Skeletal muscle tissue (tissue), 4 donors: Measurements from ENCODE around the gene DACH2. TPM values are rescaled to one million over a fixed set of nuclear protein-coding genes. Genes with fewer than 3 reads are reported as not detected.
A peak's percentile ranks its signal among the peaks of the same experiment; 100 is the strongest.
"Not testable (repeated sequence)": the region's sequence is repeated elsewhere in the genome, so short reads cannot be mapped to it uniquely, and the experiment has no call there.

Experiments used
- H3K27ac ChIP-seq: one replicate; pipeline ENCODE4 v1.7.0; 2013; ENCODE audit warnings: mild to moderate bottlenecking, low read depth, low read length, inconsistent platforms
- H3K27me3 ChIP-seq, 3 donors: one replicate each; pipeline ENCODE4 v1.7.0; 2013; ENCODE audit warnings: low read length in 3 of 3; ENCODE audit not compliant: control insufficient read depth in 3 of 3, insufficient read depth in 3 of 3
- H3K36me3 ChIP-seq, 3 donors: one replicate each; pipeline ENCODE4 v1.7.0; 2013; ENCODE audit warnings: low read length in 3 of 3; ENCODE audit not compliant: control insufficient read depth in 3 of 3, insufficient read depth in 3 of 3
- H3K4me1 ChIP-seq, 3 donors: one replicate each; pipeline ENCODE4 v1.7.0; 2013; ENCODE audit warnings: low read length in 3 of 3, mild to moderate bottlenecking in 3 of 3; ENCODE audit not compliant: control insufficient read depth in 3 of 3, insufficient read depth in 3 of 3
- H3K4me3 ChIP-seq, 3 donors: one replicate each; pipeline ENCODE4 v1.7.0; 2013; ENCODE audit warnings: low read length in 3 of 3
- H3K9ac ChIP-seq, 3 donors: one replicate each; pipeline ENCODE4 v1.7.0; 2013; ENCODE audit warnings: low read length in 3 of 3, mild to moderate bottlenecking in 3 of 3, moderate library complexity in 2 of 3, low read depth in 1 of 3
- H3K9me3 ChIP-seq, 3 donors: one replicate each; pipeline ENCODE4 v1.7.0; 2013; ENCODE audit warnings: low read length in 3 of 3; ENCODE audit not compliant: control insufficient read depth in 3 of 3
- total RNA-seq: library from RNA; depleted of rRNA; stranded (reverse); fragments of >200 nt; gene quantifications from one replicate; pipeline ENCODE4 v1.2.3, GENCODE V29; 2014
- donor health status: Osteomylitis.

DACH2 gene
- total RNA-seq, 1 donor from 2014 or later, result 1.0 TPM

GRCh38 chrX:86149119-86149518 is 868 bp downstream of the DACH2 start:
- H3K36me3 ChIP-seq, result no peaks in the 10 kb centered on the region
- no peak overlapping the region for H3K9ac ChIP-seq
- peaks cover 6 to 13% (median 11%) of the 10 kb centered on the region in 3 donors for H3K27me3 ChIP-seq
- peak overlapping the region in 2 of 3 donors; percentile 69 to 70 for H3K4me3 ChIP-seq
- H3K9me3 ChIP-seq, result no peaks in the 10 kb centered on the region
- H3K27ac ChIP-seq, result no peak overlapping the region
- H3K4me1 ChIP-seq, result peaks cover 6 to 14% (median 13%) of the 10 kb centered on the region in 3 donors

DNA sequence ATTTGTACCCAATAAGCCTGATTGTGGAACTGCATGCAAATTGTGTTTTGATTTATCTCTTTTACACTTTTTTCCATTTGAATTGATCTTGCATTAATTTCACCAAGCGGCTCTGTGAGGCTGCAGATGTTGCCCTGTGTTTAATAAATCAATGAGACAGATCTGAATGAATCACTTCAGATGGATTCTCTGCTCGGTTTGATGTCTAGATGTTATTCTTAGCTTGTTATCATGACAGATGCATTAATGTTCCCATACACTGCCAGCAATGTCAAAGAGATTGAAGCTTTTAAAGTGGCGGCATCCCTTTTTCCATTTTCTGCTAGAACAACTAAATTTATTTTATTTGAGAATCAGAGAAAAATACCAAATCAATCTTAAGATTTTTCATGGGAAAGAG is 6.3 kb downstream of the DACH2 start:
- no peak overlapping the region for H3K9ac ChIP-seq
- peaks cover 2 to 8% (median 2%) of the 10 kb centered on the region in 3 donors for H3K27me3 ChIP-seq
- H3K27ac ChIP-seq, result no peak overlapping the region
- no peak overlapping the region for H3K4me3 ChIP-seq
- peaks cover 0 to 3% (median 0%) of the 10 kb centered on the region in 3 donors for H3K4me1 ChIP-seq
- H3K36me3 ChIP-seq, result no peaks in the 10 kb centered on the region
- H3K9me3 ChIP-seq, result no peaks in the 10 kb centered on the region

- Histone ChIP-seq H3K4me3 (no peak overlapping the region), H3K4me1 (no peaks in the 10 kb centered on the region), H3K9ac (no peak overlapping the region), H3K27me3 (peaks cover 0 to 6% (median 0%) of the 10 kb centered on the region in 3 donors), H3K9me3 (no peaks in the 10 kb centered on the region), H3K36me3 (no peaks in the 10 kb centered on the region), H3K27ac (no peak overlapping the region)
Measured at GRCh38 chrX:86171366-86171765, 23.1 kb downstream of the DACH2 start.

DNA sequence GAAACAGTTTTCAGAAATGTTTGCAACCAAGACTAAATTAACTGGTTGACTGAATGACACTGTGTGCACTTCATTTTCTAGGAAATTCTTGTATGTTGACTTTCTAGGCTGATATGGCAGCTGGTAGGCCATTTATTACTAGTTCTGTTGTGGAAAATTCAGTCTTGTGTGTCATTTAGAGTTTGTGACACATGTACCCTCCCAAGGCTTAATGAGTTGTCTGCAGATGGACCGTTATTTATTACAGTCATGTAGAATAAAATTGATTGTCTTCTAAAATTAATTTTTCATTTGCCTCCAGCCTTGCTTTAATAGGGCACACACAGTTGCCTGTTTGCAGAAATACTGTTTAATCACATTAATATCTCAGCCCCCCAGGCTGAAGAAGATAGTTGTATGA is 30.7 kb downstream of the DACH2 start:
- no peaks in the 10 kb centered on the region for H3K9me3 ChIP-seq
- H3K27me3 ChIP-seq, result no peaks in the 10 kb centered on the region
- no peak overlapping the region for H3K27ac ChIP-seq
- no peaks in the 10 kb centered on the region for H3K4me1 ChIP-seq
- no peak overlapping the region for H3K9ac ChIP-seq
- no peak overlapping the region for H3K4me3 ChIP-seq
- no peaks in the 10 kb centered on the region for H3K36me3 ChIP-seq

- not testable (repeated sequence) for H3K27me3 ChIP-seq, H3K4me1 ChIP-seq, H3K36me3 ChIP-seq, H3K9me3 ChIP-seq, H3K9ac ChIP-seq, H3K27ac ChIP-seq, H3K4me3 ChIP-seq
Measured at GRCh38 chrX:86181325-86181724, 33.1 kb downstream of the DACH2 start.

DNA sequence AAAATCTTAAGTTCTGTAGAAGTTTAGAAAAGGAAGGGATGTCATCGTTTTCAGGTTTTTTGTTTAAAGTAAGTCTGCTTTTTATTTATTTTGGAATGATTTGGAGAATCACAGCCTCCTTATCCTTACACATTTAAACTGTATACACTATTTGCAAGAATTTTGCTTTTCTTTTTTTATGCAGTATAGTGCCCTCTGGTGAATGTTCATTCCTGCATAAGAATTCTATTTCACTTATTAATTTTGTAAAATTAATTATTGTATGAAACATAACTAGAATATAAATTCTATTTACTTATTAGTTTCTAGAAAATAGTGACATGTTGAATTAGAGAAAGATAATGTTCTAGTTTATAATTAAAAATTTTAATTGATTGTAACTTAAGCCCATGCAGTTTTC is 44.6 kb downstream of the DACH2 start:
- H3K9ac ChIP-seq, result no peak overlapping the region
- H3K4me3 ChIP-seq, result no peak overlapping the region
- no peaks in the 10 kb centered on the region for H3K4me1 ChIP-seq
- H3K9me3 ChIP-seq, result no peaks in the 10 kb centered on the region
- no peaks in the 10 kb centered on the region for H3K36me3 ChIP-seq
- H3K27me3 ChIP-seq, result no peaks in the 10 kb centered on the region
- no peak overlapping the region for H3K27ac ChIP-seq

GRCh38 chrX:86194758-86195157 is 46.5 kb downstream of the DACH2 start:
- Histone ChIP-seq H3K36me3 (no peaks in the 10 kb centered on the region), H3K27me3 (no peaks in the 10 kb centered on the region), H3K4me3 (no peak overlapping the region), H3K9ac (no peak overlapping the region), H3K9me3 (no peaks in the 10 kb centered on the region), H3K27ac (no peak overlapping the region), H3K4me1 (no peaks in the 10 kb centered on the region)

DNA sequence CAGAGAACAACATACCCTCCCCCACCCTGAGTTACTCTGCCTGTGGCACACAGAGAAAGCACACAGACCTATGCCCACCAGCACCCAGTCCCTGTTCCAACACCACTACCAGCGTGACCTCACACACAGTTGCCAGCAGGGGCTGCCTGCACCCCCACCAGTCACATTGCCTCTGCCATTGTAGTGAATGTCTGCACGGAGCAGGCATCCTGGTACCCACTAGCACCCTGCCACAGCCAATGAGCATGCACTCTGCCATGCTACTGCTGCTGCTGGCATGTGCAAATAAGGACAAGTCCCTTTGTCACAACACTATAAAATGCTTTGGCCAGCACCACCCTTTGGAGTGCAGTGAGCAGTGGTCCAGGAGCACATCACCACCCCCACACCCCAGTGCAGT is 47.1 kb downstream of the DACH2 start:
- no peaks in the 10 kb centered on the region for H3K4me1 ChIP-seq

DNA sequence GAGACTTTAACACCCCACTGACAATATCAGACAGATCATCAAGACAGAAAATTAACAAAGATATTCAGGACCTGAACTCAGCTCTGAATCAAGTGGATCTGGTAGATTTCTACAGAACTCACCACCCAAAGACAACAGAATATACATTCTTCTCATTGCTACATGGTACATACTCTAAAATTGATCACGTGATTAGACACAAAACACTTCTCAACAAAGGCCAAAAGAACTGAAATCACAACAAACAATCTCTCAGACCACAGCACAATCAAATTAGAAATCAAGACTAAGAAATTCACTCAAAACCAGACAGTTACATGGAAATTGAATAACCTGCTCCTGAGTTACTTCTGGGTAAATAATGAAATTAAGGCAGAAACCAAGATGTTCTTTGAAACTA is 49.6 kb downstream of the DACH2 start:
- Histone ChIP-seq H3K36me3 (no peaks in the 10 kb centered on the region), H3K27me3 (no peaks in the 10 kb centered on the region), H3K9me3 (no peaks in the 10 kb centered on the region), H3K9ac (no peak overlapping the region), H3K27ac (no peak overlapping the region), H3K4me3 (no peak overlapping the region), H3K4me1 (no peaks in the 10 kb centered on the region)

More for the DNA sequence above, 47.1 kb downstream of the DACH2 start:
- H3K9me3 ChIP-seq, result no peaks in the 10 kb centered on the region
- H3K9ac ChIP-seq, result no peak overlapping the region
- no peaks in the 10 kb centered on the region for H3K36me3 ChIP-seq
- H3K27ac ChIP-seq, result no peak overlapping the region
- H3K27me3 ChIP-seq, result no peaks in the 10 kb centered on the region
- no peak overlapping the region for H3K4me3 ChIP-seq

DNA sequence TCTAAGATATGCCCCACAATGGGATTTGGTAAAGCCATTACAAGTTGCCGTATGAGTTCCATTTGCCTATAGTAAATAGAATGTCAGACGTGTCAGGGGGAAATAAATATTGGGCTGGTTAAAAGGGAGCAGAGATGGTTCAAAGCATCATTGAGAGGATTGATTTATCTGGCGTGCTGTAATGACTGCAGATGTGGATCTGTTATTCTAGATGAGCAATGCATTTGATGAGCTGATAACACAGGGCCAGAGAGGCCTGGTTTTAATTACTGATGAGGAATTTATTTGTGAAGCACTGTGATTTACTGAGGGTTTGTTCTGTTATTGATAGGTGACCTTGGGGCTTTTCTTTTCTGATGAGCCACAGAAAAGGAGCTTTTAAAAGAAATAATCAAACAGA is 62.5 kb downstream of the DACH2 start:
- no peaks in the 10 kb centered on the region for H3K4me1 ChIP-seq
- no peaks in the 10 kb centered on the region for H3K36me3 ChIP-seq
- H3K9ac ChIP-seq, result no peak overlapping the region
- H3K4me3 ChIP-seq, result no peak overlapping the region
- no peaks in the 10 kb centered on the region for H3K9me3 ChIP-seq
- no peaks in the 10 kb centered on the region for H3K27me3 ChIP-seq
- no peak overlapping the region for H3K27ac ChIP-seq

DNA sequence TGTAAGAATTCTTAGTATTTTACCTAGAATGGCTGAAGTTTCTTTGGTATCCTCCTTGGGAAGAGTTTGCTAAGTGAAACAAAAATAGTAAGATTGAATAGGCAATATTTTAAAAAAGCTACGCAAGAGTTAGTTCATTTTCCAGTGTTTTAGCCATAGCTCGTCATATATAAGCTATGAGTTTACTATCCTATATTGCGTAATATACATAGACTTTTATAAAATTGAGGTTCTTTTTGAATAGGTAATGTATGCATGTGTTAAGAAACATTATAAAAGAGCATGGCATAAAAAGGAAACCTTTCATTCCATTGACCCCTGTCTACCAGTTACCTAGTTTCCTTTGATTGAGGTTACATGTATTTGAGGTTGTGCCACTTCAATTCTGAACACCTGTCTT is 67.0 kb downstream of the DACH2 start:
- Histone ChIP-seq H3K9ac (no peak overlapping the region), H3K27ac (no peak overlapping the region), H3K9me3 (no peaks in the 10 kb centered on the region), H3K4me3 (no peak overlapping the region), H3K36me3 (no peaks in the 10 kb centered on the region), H3K27me3 (no peaks in the 10 kb centered on the region), H3K4me1 (no peaks in the 10 kb centered on the region)
